ENCODE results near the gene MOCS3.

The MOCS3 gene

GRCh38 chr20:50991076-50991475, 32.5 kb downstream of the MOCS3 start:
- no peaks in the 10 kb centered on the region for H3K36me3 ChIP-seq
- H3K27me3 ChIP-seq: peaks cover 0 to 34% of the 10 kb centered on the region in 2 donors
- no peak for DNase-seq
- intact Hi-C loops (cut with DNase I; ENCODE audit: low total_unique reads): no loop called here
- H3K9me3 ChIP-seq: no peaks in the 10 kb centered on the region
- H3K4me3 ChIP-seq: no peak overlapping the region
- no peak overlapping the region for H3K27ac ChIP-seq
- H3K4me1 ChIP-seq: no peaks in the 10 kb centered on the region
- no peak for TF ChIP-seq CTCF (IDR thresholded peaks at IDR 0.05)

DNA sequence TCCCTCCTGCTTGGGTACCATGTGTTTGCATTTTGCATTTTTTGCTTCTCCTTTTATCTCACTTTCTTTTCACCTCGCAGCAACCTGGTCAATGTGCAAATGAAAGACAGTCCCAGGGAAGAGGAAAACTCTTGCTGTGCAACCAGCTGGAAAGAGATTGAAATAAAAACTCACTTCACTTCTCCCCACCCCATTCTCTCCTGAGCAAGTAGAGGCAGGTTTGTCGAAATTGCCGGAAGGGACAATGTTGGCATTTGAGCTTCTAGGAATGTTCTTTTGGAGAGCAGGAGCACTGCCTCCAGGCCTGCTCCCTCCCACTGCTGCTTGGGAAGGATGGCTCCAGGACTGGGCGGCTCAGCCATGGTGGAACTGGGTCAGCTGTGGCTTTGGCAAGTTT, 33.7 kb downstream of the MOCS3 start:
- H3K27ac ChIP-seq: no peak overlapping the region
- no peaks in the 10 kb centered on the region for H3K9me3 ChIP-seq
- TF ChIP-seq CTCF (IDR thresholded peaks at IDR 0.05): no peak
- no peaks in the 10 kb centered on the region for H3K36me3 ChIP-seq
- intact Hi-C loops (cut with DNase I; ENCODE audit: low total_unique reads): no loop called here
- no peak for DNase-seq
- H3K27me3 ChIP-seq: peaks cover 0 to 30% of the 10 kb centered on the region in 2 donors
- H3K4me3 ChIP-seq: no peak overlapping the region
- no peaks in the 10 kb centered on the region for H3K4me1 ChIP-seq

- H3K27ac ChIP-seq: no peak overlapping the region
- no peaks in the 10 kb centered on the region for H3K36me3 ChIP-seq
- H3K27me3 ChIP-seq: peaks cover 0 to 30% of the 10 kb centered on the region in 2 donors
- no peaks in the 10 kb centered on the region for H3K4me1 ChIP-seq
- H3K9me3 ChIP-seq: no peaks in the 10 kb centered on the region
- intact Hi-C loops (cut with DNase I; ENCODE audit: low total_unique reads): no loop called here
- TF ChIP-seq CTCF (IDR thresholded peaks at IDR 0.05): no peak
- DNase-seq: no peak
- no peak overlapping the region for H3K4me3 ChIP-seq
Observed at GRCh38 chr20:50992733-50993457, 34.3 kb downstream of the MOCS3 start.

- no peak for DNase-seq
- Histone ChIP-seq H3K27ac (no peak overlapping the region), H3K9me3 (no peaks in the 10 kb centered on the region), H3K4me1 (no peaks in the 10 kb centered on the region), H3K27me3 (peaks cover 0 to 33% of the 10 kb centered on the region in 2 donors), H3K4me3 (no peak overlapping the region), H3K36me3 (no peaks in the 10 kb centered on the region)
- TF ChIP-seq CTCF (IDR thresholded peaks at IDR 0.05): no peak
- intact Hi-C loops (cut with DNase I; ENCODE audit: low total_unique reads): no loop called here
Observed at GRCh38 chr20:50993876-50994275, 35.3 kb downstream of the MOCS3 start.

- H3K36me3 ChIP-seq: no peaks in the 10 kb centered on the region
- no peaks in the 10 kb centered on the region for H3K4me1 ChIP-seq
- no peak overlapping the region for H3K27ac ChIP-seq
- H3K27me3 ChIP-seq: peaks cover 0 to 48% of the 10 kb centered on the region in 2 donors
- no peaks in the 10 kb centered on the region for H3K9me3 ChIP-seq
- no peak for DNase-seq
- no peak overlapping the region for H3K4me3 ChIP-seq
- TF ChIP-seq CTCF (IDR thresholded peaks at IDR 0.05): no peak
- intact Hi-C loops (cut with DNase I; ENCODE audit: low total_unique reads): no loop called here
Observed at GRCh38 chr20:50995506-50995905, 36.9 kb downstream of the MOCS3 start.
